Parathyroid adenoma (tissue), 2 donors: ENCODE results near the gene RELL2.

Source experiments
- H2AFZ ChIP-seq: fragments of 300-600 bp; sonication (generic); one replicate; pipeline ENCODE4 v1.7.0; 2017; ENCODE audit warnings: antibody characterized with exemption, mild to moderate bottlenecking
- H3K27ac ChIP-seq: fragments of 300-600 bp; sonication (generic); one replicate; pipeline ENCODE4 v1.7.0; 2017
- H3K27me3 ChIP-seq: fragments of 300-600 bp; sonication (generic); one replicate; pipeline ENCODE4 v1.7.0; 2017; ENCODE audit warnings: low read length; ENCODE audit not compliant: control insufficient read depth, insufficient read depth
- H3K36me3 ChIP-seq: fragments of 300-600 bp; sonication (generic); one replicate; pipeline ENCODE4 v1.7.0; 2017; ENCODE audit warnings: low read length; ENCODE audit not compliant: control insufficient read depth, insufficient read depth
- H3K4me1 ChIP-seq: fragments of 300-600 bp; sonication (generic); one replicate; pipeline ENCODE4 v1.7.0; 2017; ENCODE audit warnings: control low read depth
- H3K4me2 ChIP-seq: fragments of 300-600 bp; sonication (generic); one replicate; pipeline ENCODE4 v1.7.0; 2017; ENCODE audit warnings: low read length
- H3K4me3 ChIP-seq: fragments of 300-600 bp; sonication (generic); one replicate; pipeline ENCODE4 v1.7.0; 2017; ENCODE audit warnings: low read depth, low read length
- H3K79me2 ChIP-seq: fragments of 300-600 bp; sonication (generic); one replicate; pipeline ENCODE4 v1.7.0; 2017; ENCODE audit warnings: control low read depth
- H3K9ac ChIP-seq: fragments of 300-600 bp; sonication (generic); one replicate; pipeline ENCODE4 v1.7.0; 2017; ENCODE audit warnings: mild to moderate bottlenecking
- H3K9me3 ChIP-seq: fragments of 300-600 bp; sonication (generic); one replicate; pipeline ENCODE4 v1.7.0; 2017; ENCODE audit warnings: low read length; ENCODE audit not compliant: control insufficient read depth
- TF ChIP-seq, protein P1 (sequence below): fragments of 300-600 bp; sonication (generic); IDR thresholded peaks from one replicate; pipeline ENCODE4 v1.7.0; 2017; ENCODE audit warnings: antibody characterized with exemption, mild to moderate bottlenecking
- donor health status: primary hyperparathyroidism.

Gene RELL2

DNA sequence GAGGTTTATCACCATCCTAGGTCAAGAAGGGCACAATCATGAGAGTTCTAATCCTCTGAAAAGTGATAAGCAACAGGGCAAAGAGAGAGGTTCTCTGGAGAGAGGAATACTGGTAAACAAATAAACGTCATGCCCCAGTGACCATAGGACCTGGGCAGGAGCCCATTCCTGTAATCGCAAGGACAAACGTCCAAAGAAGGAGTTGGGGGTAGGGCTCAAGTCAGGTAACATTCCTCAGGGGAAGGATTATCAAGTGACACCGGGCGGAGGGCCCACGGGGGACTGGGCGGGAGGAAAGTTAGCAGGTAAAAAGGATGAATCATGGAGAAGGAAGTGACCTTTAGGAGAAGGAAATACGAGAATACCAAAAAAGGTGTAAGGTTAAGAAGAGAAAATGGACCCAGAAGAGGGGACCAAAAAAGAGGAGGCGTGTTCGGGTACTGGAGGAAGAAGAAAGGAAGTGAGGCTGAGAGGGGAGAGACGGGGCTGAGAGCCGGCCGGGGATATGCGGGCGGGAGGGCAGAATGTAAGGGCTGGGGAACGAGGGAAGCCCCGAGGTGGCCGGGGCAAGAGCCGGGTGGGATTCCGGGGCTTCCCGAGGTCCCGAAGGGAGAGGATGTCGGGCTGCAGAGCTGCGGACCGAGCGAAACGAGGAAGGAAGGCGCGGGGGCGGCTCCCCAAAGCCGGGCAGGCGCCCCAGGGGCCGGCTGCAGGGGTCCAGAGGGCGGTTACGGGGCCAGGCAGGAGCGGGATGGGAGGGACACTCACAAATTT is 18.6 kb upstream of the RELL2 start:
- H3K4me1 ChIP-seq: peaks cover 14% of the 10 kb centered on the region
- H3K4me3 ChIP-seq: peak overlapping the region; percentile 90
- H3K9ac ChIP-seq: peak overlapping the region; percentile 79
- TF ChIP-seq, protein P1, sequence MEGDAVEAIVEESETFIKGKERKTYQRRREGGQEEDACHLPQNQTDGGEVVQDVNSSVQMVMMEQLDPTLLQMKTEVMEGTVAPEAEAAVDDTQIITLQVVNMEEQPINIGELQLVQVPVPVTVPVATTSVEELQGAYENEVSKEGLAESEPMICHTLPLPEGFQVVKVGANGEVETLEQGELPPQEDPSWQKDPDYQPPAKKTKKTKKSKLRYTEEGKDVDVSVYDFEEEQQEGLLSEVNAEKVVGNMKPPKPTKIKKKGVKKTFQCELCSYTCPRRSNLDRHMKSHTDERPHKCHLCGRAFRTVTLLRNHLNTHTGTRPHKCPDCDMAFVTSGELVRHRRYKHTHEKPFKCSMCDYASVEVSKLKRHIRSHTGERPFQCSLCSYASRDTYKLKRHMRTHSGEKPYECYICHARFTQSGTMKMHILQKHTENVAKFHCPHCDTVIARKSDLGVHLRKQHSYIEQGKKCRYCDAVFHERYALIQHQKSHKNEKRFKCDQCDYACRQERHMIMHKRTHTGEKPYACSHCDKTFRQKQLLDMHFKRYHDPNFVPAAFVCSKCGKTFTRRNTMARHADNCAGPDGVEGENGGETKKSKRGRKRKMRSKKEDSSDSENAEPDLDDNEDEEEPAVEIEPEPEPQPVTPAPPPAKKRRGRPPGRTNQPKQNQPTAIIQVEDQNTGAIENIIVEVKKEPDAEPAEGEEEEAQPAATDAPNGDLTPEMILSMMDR: no peak
- H3K27me3 ChIP-seq: no peaks in the 10 kb centered on the region
- no peaks in the 10 kb centered on the region for H3K36me3 ChIP-seq
- H2AFZ ChIP-seq: peak overlapping the region; percentile 84
- peak overlapping the region; percentile 82 for H3K27ac ChIP-seq
- peaks cover 12% of the 10 kb centered on the region for H3K79me2 ChIP-seq
- no peaks in the 10 kb centered on the region for H3K9me3 ChIP-seq
- peak overlapping the region; percentile 86 for H3K4me2 ChIP-seq

DNA sequence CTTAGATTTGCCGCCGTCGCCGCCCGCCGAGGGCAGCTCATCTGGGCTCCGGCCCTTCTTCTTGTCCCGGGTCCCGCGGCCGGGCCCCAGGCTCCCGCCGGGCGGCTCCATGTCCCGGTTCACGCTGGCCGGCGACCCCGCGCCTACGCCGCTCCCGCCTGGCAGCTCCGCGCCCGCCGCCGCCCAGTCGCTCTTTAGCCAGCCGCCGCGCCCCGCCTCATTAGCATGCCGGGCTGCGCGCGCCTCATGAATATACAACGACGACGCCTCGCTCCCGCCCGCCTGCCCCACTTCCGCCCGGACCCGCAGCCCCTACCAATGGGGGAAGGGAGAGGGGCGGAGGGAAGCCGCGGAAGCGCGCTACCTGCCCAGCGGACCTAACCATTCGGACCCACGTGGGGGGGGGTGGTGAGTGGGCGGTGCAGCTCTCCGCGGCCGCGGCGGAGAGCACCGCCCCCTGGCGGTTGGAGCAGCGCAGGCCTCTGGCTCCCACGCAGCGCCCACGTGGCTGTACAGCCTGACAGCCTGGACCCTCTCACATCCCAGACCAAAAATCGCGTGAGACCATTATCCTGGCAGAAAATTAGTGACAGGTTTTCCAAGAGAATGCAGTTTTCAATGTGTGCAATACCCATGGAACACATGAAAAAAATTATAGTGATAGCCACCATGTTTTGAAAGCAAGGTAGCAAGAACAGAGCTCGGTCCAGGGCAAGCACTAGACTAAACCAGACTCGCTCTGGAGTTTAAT is 17.8 kb upstream of the RELL2 start, which contains the start of gene DIAPH1:
Gene DIAPH1 (minus strand): TSS at position 197 of the 751 bp plus-strand sequence. CDS start 86 bp downstream, at position 111.
- Histone ChIP-seq H3K4me1 (peaks cover 14% of the 10 kb centered on the region), H2AFZ (peak within 1 kb of the TSS; percentile 84), H3K9ac (peak within 1 kb of the TSS; percentile 79), H3K4me3 (peak within 1 kb of the TSS; percentile 90), H3K4me2 (peak within 1 kb of the TSS; percentile 86), H3K36me3 (no peaks in the 10 kb centered on the region), H3K9me3 (no peaks in the 10 kb centered on the region), H3K27me3 (no peaks in the 10 kb centered on the region), H3K79me2 (peaks cover 6% of the 10 kb centered on the region), H3K27ac (peak within 1 kb of the TSS; percentile 82)
- TF ChIP-seq, protein P1: peak; percentile 100

DNA sequence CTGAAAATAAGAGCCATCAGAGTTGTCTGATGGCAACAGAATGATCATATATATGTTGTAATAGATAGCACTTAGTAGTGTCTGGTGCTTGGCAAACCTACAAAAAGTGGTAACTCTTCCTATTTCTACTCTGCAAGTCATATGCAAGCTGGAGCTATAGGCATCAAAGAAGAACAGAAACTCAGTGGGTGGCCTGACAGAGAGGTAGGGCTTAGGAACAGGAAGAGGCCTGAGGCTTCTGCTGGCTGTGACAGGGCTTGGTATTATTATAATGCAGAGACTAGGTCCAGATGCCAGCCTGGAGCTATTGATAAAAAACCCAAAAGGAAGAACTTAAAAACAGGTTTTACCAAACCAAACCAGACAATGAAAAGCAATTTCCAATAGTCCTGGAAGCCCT is 13.6 kb upstream of the RELL2 start:
- Histone ChIP-seq H3K79me2 (no peaks in the 10 kb centered on the region), H3K36me3 (no peaks in the 10 kb centered on the region), H3K27me3 (no peaks in the 10 kb centered on the region), H3K4me2 (no peak overlapping the region), H3K9ac (no peak overlapping the region), H3K9me3 (no peaks in the 10 kb centered on the region), H3K27ac (no peak overlapping the region), H2AFZ (no peak overlapping the region), H3K4me3 (no peak overlapping the region), H3K4me1 (peaks cover 18% of the 10 kb centered on the region)
- TF ChIP-seq, protein P1: no peak

DNA sequence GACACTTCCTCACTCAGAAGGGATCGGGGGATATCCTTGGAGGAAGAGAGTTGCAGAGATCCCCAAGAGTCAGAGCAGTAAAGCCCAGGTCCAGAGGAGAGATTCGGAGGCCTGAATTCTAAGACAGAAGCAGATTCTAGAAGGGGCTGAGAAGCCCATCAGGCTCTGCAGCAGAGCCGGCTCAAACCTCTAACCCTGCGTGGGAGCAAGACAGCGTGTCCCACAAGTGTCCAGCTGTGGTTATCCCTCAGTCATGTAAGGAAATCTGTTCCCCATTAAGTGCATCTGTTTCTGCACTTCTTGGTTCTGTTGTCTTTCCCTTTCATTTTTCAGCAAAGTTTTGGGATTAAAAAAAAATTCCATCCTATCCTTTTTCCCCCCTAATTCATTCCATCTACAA is 13.2 kb upstream of the RELL2 start:
- Histone ChIP-seq H3K79me2 (no peaks in the 10 kb centered on the region), H2AFZ (no peak overlapping the region), H3K9me3 (no peaks in the 10 kb centered on the region), H3K9ac (no peak overlapping the region), H3K4me2 (no peak overlapping the region), H3K4me3 (no peak overlapping the region), H3K36me3 (no peaks in the 10 kb centered on the region), H3K27me3 (no peaks in the 10 kb centered on the region), H3K4me1 (peaks cover 18% of the 10 kb centered on the region), H3K27ac (no peak overlapping the region)
- TF ChIP-seq, protein P1: no peak
